Measurements from ENCODE around the gene LBP. TPM values are rescaled to one million over a fixed set of nuclear protein-coding genes. Genes with fewer than 3 reads are reported as not detected.

Gene LBP
- 0.27 to 0.37 TPM (median 0.34 TPM) in 3 replicates for total RNA-seq (2021)
- Bru-seq, nascent RNA: percentile 14 among the genes with signal in this experiment
- long read RNA-seq, experiment 1, partial matches to known transcripts: 0 of 1 reads
- long read RNA-seq, experiment 1, other reads (novel, unspliced or antisense): 1 of 1 reads
- long read RNA-seq, experiment 2: 0 reads
- long read RNA-seq, experiment 3, partial matches to known transcripts: 0 of 3 reads
- long read RNA-seq, experiment 3, other reads (novel, unspliced or antisense): 3 of 3 reads

- no peak within 1 kb of the TSS for H3K4me3 Mint-ChIP-seq
- no peaks in the 10 kb centered on the region for H3K27me3 Mint-ChIP-seq (ENCODE audit: low read depth)
- no peak for ATAC-seq
- H3K9me3 Mint-ChIP-seq: no peaks in the 10 kb centered on the region
- TF ChIP-seq FOXP4 (CRISPR knock-in tag; IDR thresholded peaks at IDR 0.05) (no peak), CDX4 (CRISPR knock-in tag; IDR thresholded peaks at IDR 0.05; ENCODE audit: borderline replicate concordance) (no peak), RORB (CRISPR knock-in tag; IDR thresholded peaks at IDR 0.05) (no peak)
- POLR2A ChIA-PET: interaction anchor here (0.6 kb wide), 1 partner anchor 77 kb away, joined by 6 read pairs; no protein-coding TSS in a partner anchor
- CTCF ChIA-PET: interaction anchor here (1.1 to 1.6 kb wide), 2 partner anchors 9 to 10 kb away, joined by 3 to 5 read pairs; no protein-coding TSS in a partner anchor
- H3K4me1 Mint-ChIP-seq: peaks cover 40% of the 10 kb centered on the region
- DNase-seq (ENCODE audit: low spot score): no peak
- H3K36me3 Mint-ChIP-seq: no peaks in the 10 kb centered on the region
- H3K27ac Mint-ChIP-seq: no peak within 1 kb of the TSS
Measured at GRCh38 chr20:38346247-38346651, at the start of gene LBP. LBP (plus strand) TSS chr20:38346482; CDS start chr20:38346517, 35 bp downstream.

GRCh38 chr20:38297916-38298674, 48.2 kb upstream of the LBP start:
- ChIA-PET POLR2A (no interaction called here), CTCF (interaction anchor here (0.7 to 2.8 kb wide), 2 partner anchors 24 to 40 kb away, joined by 3 to 13 read pairs (median 6); no protein-coding TSS in a partner anchor)
- Mint-ChIP-seq H3K9me3 (no peaks in the 10 kb centered on the region), H3K4me1 (peaks cover 19% of the 10 kb centered on the region), H3K27ac (no peak overlapping the region), H3K27me3 (ENCODE audit: low read depth) (no peaks in the 10 kb centered on the region), H3K36me3 (no peaks in the 10 kb centered on the region), H3K4me3 (no peak overlapping the region)
- ATAC-seq (no peak), DNase-seq (ENCODE audit: low spot score) (no peak)
- no peak for TF ChIP-seq STAT6 (CRISPR knock-in tag; conservative IDR thresholded peaks at IDR 0.05; ENCODE audit: low read depth)
- no peak for TF ChIP-seq ZNF138 (CRISPR knock-in tag; conservative IDR thresholded peaks at IDR 0.05)
- no peak for TF ChIP-seq ARID4B (CRISPR knock-in tag; IDR thresholded peaks at IDR 0.05; ENCODE audit: borderline replicate concordance)
- no peak for TF ChIP-seq ZNF532 (CRISPR knock-in tag; IDR thresholded peaks at IDR 0.05; ENCODE audit: borderline replicate concordance)
- TF ChIP-seq ELF4 (CRISPR knock-in tag; IDR thresholded peaks at IDR 0.05; ENCODE audit: low read depth): no peak
- TF ChIP-seq MAX (CRISPR knock-in tag; IDR thresholded peaks at IDR 0.05): no peak
- no peak for TF ChIP-seq ZNF232 (CRISPR knock-in tag; IDR thresholded peaks at IDR 0.05)
- TF ChIP-seq HMGXB4 (CRISPR knock-in tag; IDR thresholded peaks at IDR 0.05): no peak
- no peak for TF ChIP-seq FOXP1 (CRISPR knock-in tag; IDR thresholded peaks at IDR 0.05; ENCODE audit: borderline replicate concordance)
- no peak for TF ChIP-seq HMGA2 (CRISPR knock-in tag; IDR thresholded peaks at IDR 0.05)
- TF ChIP-seq ZNF263 (CRISPR knock-in tag; IDR thresholded peaks at IDR 0.05; ENCODE audit: low read depth): no peak
- no peak for TF ChIP-seq NR3C1 (CRISPR knock-in tag; conservative IDR thresholded peaks at IDR 0.05; ENCODE audit: low read depth)

Data from WTC11 (cell line).